ENCODE results near the gene MRGPRG.

GRCh38 chr11:3217818-3218482 is 663 bp downstream of the MRGPRG start:
- TF ChIP-seq CTCF (conservative IDR thresholded peaks at IDR 0.05; ENCODE audit: low read depth, low read length) (no peak), EZH2 (IDR thresholded peaks at IDR 0.05; ENCODE audit: borderline replicate concordance, low read depth, low read length, poor library complexity, severe bottlenecking) (no peak)
